Transverse colon (tissue), 4 donors: ENCODE measurements around the gene OAS3.

Experiments
- POLR2A ChIP-seq: fragments of 450-650 bp; IDR thresholded peaks from one replicate; pipeline ENCODE4 v1.6.1; 2016; ENCODE audit warnings: antibody characterized with exemption, mild to moderate bottlenecking, moderate library complexity
- POLR2AphosphoS5 ChIP-seq, 3 donors: sonication (generic); formaldehyde crosslinking; IDR thresholded peaks; one replicate each; pipeline ENCODE4 v1.6.1; 2016; ENCODE audit warnings: antibody characterized with exemption in 3 of 3
- TF ChIP-seq, protein P1 (sequence below), 5 experiments: fragments of 200-600 bp in 3 of 5; fragments of 450-650 bp in 2 of 5; sonication (generic) in 3 of 5; IDR thresholded peaks; 1 replicate in 2 of 5; 2 replicates in 3 of 5; pipeline ENCODE4 v1.5.1; 2016 to 2017; ENCODE audit warnings: antibody characterized with exemption in 5 of 5, inconsistent platforms in 3 of 5, mild to moderate bottlenecking in 2 of 5, moderate library complexity in 1 of 5

GRCh38 chr12:112992541-112993398 lies 54.5 kb downstream of the OAS3 start:
- no peak for TF ChIP-seq POLR2A
- TF ChIP-seq, protein P1, sequence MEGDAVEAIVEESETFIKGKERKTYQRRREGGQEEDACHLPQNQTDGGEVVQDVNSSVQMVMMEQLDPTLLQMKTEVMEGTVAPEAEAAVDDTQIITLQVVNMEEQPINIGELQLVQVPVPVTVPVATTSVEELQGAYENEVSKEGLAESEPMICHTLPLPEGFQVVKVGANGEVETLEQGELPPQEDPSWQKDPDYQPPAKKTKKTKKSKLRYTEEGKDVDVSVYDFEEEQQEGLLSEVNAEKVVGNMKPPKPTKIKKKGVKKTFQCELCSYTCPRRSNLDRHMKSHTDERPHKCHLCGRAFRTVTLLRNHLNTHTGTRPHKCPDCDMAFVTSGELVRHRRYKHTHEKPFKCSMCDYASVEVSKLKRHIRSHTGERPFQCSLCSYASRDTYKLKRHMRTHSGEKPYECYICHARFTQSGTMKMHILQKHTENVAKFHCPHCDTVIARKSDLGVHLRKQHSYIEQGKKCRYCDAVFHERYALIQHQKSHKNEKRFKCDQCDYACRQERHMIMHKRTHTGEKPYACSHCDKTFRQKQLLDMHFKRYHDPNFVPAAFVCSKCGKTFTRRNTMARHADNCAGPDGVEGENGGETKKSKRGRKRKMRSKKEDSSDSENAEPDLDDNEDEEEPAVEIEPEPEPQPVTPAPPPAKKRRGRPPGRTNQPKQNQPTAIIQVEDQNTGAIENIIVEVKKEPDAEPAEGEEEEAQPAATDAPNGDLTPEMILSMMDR (IDR thresholded peaks at IDR 0.05): peak; percentile 66 to 93 (median 74)
- no peak for TF ChIP-seq POLR2AphosphoS5 (IDR thresholded peaks at IDR 0.05)
